DMS 273 (cell line): ENCODE results near the gene CELSR2.

Source experiments
- DNase-seq: peaks from one replicate; lab custom pipeline; 2025; ENCODE audit not compliant: unreplicated experiment; lab: John Stamatoyannopoulos, UW

CELSR2 gene

GRCh38 chr1:109229531-109230127 is 19.7 kb upstream of the CELSR2 start:
- no peak for DNase-seq

DNA sequence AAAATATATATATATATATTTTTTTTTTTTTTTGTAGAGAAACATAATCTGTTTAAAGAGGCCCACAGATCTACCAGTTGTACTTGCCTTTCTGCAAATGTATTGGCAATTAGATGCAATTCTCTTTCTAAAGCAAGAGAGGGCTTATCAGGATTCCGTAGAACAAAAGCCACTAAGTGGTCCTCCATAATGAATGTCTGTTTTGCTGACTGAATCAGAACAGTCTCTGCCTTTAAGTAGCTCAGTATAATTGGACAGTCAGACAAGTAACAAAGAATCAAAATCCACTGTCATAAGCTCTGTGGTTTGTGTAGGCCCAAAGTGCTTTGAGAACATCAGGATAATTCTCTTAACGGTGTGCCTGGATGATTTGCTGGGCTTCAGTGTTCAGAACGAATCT is 18.3 kb upstream of the CELSR2 start:
- DNase-seq: no peak

- DNase-seq: no peak
These were observed 14.2 kb upstream of the CELSR2 start for GRCh38 chr1:109235137-109235536.

GRCh38 chr1:109237512-109237911 is 11.8 kb upstream of the CELSR2 start:
- no peak for DNase-seq

GRCh38 chr1:109238382-109238781 is 11.0 kb upstream of the CELSR2 start:
- no peak for DNase-seq

GRCh38 chr1:109239047-109239408 is 10.3 kb upstream of the CELSR2 start:
- DNase-seq: no peak

- peak; percentile 82 for DNase-seq
These were observed 9.8 kb upstream of the CELSR2 start for GRCh38 chr1:109239409-109240068.

DNA sequence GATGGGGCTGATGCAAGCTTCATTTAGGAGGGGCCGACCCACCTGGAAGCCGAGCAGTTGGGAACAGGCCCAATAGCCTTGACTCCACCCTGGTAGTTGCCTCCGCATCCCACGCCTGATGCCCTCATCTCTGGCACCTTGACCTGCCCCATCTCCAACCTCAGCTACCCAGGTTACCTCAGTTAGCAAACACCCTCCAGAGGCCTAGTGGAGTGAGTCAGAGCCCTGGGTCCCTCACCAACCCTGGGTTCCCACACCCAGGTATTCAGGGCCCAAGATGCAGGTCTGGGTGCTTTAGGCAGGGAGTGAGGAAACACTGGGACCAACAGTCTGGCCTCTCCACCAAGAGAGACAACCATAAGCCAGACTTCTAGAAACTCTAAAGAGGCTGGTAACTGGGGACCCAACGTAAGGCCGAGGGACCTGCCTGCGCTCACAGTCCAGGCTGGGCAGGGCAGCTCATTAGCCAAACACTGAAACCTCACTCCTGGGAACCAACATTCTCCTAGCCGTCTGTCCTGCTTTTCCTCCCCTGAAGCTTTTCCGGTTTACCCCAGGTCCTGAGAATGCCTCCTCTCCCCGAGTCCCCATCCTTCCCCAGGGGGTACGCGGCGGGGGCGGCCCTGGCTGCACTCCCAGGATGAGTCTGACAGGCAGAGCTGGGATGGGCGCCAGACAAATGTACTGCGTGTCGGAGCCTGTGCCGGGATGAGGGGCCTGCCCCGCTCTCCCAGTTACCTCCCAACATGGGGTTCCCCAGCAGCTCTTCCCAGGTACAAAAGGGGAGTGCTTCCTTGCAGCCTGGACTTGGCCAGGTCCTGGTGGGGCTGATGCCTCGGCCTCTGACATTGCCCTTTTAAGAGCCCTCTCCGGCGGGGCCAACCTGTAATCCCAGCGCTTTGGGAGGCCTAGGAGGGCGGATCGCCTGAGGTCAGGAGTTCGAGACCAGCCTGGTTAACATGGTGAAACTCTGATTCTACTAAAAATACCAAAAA is 8.9 kb upstream of the CELSR2 start:
- peak; percentile 88 for DNase-seq

DNA sequence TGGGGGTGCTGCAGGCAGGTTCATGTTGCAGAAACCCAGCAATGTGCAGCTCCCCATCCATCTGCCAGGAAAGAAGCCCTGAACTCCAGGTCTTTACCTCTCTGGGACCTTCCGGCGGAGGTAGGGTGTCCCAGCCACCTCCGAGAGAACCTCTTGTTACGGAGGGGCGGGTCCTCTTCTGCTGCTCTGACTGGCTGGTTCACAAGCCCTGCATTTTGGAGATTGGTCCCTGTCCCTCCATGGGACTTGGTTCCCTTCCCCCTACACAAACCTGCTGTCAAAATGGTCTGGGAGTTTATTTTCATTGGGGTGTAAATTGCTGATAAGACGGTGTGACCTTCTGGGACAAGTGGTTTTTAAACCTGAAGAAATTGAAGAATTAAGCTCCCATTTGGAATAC is 8.0 kb upstream of the CELSR2 start:
- DNase-seq: peak; percentile 78

DNA sequence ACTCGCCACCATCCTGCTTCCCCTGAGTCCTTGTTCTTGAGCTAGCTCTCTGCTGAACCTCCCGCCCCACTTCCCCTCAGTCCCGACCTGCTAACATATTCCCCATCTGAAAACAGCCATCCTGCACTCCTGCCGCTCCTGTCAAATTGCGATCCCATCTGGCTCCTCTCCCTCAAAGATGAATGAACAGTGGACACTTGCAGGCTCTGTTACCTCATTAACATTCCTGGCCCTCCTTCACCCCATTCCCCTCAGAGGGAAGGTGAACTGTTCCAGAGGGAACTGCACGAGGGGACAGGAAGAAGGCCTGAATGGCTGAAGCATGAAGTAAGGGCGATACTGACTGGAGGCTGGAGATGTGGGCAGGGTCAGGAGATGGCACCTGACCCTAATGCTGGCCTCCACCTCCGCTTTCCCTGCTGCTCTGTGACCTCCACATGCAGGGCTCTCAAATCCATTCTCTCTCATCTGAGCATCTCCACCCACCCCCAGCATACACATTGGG is 7.4 kb upstream of the CELSR2 start:
- peak; percentile 90 for DNase-seq

DNA sequence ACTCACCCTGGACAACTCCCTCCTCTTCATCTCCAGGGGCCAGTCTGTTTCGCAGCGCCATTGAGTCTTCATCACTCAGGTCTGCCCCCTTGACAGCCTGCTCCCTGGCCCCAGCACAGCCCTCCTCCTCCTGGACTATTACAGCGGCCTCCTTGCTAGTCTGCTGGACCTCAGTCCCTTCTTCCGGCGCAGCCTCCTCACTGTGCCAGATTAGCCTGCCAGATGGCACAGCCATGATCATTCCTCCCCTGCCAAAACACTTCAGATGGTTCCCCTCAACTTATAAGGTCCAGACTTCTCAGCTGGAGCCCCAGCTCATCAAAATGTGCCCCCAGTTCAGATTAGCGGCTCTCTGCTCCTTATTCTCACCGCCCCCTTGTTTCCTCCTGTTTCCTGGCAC is 7.0 kb upstream of the CELSR2 start:
- peak; percentile 89 for DNase-seq

DNA sequence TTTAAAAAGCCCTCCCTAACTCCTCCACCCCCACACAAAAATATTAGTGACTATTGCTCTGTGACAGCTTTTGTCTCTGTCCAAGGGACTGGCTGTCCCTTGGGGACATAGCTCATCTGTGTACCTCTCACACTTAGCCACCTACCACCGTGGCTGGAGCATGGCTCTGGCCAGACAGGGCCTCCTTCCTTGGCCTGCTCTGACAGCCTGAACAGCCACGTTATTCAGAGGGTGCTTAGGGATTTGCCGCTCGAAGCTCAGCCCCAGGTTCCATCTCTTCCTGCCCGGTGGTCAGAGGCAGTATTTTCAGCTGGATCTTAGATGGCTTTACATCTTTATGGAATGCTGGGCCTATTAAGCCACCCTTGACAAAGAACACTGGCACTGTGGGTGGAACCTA is 6.1 kb upstream of the CELSR2 start:
- DNase-seq: no peak

- DNase-seq: peak; percentile 76
These were observed 5.3 kb upstream of the CELSR2 start for GRCh38 chr1:109243860-109244552.

- DNase-seq: no peak
These were observed 3.2 kb upstream of the CELSR2 start for GRCh38 chr1:109246141-109246551.

GRCh38 chr1:109247401-109248365 is 1.7 kb upstream of the CELSR2 start:
- peak; percentile 37 for DNase-seq

DNA sequence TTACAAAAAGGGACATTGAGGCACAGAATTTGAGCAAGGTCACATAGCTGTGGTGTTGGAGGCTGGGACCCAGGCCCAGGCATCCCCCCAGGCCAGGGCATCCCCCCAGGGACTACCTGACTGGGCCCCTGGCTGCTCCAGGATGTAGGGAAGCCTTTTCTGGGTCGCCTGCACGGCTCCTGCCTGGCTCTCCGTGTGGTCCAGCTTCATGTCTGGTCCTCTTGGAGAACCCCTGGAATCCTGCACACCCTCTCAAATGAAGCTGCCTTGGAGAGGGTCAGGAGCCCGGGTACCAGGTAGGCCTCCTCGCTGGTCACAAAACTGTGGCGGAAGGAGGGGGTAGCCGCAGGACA is 919 bp upstream of the CELSR2 start:
- no peak for DNase-seq

DNA sequence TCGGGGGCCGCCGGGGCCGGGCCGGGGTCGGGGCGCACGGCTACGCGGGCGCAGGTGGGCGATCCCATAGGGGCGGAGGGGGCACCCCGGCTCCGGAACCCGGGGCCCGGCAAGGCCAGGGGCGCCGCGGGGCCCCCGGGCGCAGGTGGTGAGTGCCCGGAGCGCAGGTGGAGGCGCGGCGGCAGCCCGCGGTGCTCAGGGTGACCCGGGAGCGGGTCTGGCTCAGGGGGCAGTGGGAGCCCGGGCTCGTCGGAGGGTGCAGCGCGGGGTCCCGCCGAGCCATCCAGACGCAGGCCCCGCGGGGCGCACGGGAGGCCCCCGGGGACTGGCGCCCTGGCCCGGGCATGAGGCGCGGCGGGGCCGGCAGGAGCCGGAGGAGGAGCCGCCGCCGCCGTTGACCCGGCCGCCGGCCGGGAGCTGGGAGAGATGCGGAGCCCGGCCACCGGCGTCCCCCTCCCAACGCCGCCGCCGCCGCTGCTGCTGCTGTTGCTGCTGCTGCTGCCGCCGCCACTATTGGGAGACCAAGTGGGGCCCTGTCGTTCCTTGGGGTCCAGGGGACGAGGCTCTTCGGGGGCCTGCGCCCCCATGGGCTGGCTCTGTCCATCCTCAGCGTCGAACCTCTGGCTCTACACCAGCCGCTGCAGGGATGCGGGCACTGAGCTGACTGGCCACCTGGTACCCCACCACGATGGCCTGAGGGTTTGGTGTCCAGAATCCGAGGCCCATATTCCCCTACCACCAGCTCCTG is 489 bp downstream of the CELSR2 start:
- peak; percentile 50 for DNase-seq

GRCh38 chr1:109250454-109251276 is 1.3 kb downstream of the CELSR2 start:
- no peak for DNase-seq
